Measurements from ENCODE around the gene MACF1.
A peak's percentile ranks its signal among the peaks of the same experiment; 100 is the strongest.

The MACF1 gene

DNA sequence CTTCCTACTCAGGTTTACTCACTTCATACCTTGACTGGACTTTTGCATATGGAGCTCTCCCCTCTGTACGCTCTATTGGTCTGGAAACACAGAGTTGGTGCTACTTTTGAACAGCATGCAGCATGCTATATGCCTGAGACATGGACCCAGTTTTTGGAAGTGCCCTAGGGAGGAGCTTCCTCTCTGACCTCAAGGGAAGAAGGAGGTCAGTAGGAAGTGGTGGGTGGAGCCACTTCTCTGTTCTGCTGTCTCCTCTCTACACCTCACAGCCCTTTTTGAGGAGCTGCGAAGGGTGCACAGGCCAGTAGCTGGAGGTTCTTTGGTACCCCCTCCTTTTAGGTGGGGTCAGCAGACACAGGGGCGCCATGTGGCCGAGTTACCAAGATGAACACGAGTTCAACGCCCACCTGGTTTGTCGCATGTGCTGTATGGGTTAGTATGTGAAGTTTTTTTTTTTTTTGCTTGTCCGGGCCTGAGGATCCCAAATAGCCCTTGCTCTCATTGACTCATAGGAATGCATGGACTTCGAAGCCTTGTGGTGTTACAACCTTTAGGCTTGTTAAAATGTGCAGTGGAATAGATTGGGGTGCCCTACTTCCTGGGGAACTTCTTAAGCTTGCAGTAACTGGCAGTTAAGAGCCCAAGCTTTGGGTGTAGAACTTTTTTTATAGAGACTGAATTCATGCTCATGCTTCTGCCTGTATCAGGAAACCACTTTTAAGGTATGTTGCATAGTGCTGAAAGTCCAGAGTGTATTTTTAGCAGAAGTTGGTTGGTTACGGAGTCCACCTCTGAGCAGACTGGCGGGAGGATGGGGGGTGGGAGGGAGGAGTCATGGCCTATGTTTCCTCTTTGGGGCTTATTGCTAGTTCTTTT is 10.7 kb downstream of the MACF1 start:
- DNase-seq = peak; percentile 72

DNA sequence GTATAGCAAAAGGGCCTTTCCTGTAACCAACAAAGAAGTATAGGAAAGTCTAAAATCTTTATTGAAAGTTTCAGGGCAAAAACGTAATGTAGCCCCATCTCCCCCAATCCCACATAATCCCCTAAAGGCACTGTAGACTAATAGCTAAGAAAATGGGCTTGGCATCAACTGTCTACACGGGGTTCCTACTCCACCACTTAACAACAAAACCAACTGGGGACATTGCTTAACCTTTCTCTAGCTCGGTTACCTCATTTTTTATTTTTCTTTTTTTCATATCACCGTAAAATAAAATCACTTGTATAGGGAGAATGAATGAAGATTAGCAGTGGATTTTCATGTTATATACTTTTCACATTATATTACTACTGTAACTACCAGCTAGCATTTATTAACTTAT is 12.3 kb downstream of the MACF1 start:
- DNase-seq = no peak

DNA sequence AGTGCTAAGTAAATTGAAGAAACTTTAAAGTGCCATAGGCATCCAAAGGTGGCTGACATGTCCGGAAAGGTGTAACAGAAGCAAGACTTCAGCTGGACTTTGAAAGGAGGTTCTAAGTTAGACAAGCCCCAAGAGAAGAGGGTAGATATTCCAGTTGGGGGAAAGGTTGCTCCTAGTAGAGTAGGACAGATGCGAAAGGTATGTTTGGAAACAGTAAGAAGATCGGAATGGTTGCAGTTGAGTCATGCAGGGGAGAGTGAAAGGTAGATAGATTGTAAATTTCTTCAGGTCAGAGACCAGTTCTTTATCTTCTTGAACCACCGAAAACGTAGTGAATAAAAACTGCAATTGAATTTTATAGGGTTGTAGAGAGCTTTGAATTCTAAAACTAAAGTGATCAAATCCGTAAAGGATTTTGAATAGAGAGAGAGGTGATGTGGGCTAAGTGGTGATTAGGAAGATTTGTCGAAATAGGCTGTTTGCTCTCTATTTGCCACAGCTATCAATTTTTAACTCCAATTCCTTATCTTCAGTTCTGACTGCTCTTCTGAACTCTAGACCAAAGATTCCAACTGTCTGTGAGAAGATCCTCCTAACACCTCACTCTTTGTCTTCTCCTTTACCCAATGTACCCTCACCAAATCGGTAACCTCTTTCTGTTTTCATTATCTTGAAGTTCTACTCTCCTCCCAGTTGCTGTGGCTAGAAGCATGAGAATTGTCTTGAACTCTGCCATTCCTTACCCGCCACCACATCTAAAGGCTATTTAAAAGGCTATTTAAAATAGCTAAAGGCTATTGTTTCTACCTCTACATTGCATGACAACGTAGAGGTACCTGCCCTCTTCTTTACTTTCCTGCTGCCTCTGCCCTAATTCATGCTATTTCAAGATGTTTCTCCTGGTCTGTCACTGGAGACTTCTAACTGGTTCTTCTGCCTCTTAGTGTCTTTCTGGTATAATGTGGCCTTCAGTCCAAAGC is 16.7 kb downstream of the MACF1 start:
- DNase-seq = no peak

DNA sequence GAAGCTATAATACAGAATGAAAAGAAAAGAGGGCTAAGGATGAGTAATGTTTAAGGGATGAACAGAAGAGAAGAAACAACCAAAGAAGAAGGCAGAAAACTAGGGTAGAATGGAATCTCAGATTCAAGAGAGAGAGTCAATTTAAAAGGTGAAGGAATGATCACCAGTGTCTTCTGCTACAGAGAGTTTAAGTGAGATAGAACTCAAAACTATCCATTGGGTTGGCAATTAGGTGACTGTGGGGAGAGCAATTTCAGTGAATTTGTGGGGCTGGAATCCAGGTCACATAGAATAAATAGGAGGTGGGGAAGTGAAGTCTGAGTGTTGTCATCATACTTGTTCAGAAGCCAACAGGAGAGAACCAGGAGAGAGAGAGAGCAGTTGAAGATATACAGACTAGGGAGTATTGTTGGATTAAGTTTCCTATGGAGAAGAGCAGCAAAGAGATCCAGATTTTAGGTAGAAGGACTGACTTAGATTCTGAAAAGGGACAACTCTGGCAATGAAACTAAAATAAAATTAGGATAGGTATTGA is 19.9 kb downstream of the MACF1 start:
- no peak for DNase-seq

DNA sequence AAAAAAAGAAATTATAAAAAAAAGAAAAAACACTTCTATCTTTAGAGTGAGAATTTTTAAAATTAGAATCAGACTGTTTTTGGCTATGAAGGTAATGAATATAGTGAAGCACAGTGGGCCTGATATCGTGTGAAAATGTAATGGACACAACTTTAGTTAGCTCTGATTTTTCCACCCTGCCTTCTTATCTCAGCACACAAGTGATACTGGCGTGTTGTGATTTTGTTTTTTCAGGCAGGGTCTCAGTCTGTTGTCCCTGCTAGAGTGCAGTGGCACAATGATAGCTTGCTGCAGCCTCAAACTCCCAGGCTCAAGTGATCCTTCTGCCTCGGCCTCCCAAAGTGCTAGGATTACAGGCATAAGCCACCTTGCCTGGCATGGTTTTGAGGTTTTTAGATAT is 22.3 kb downstream of the MACF1 start:
- DNase-seq = no peak

DNA sequence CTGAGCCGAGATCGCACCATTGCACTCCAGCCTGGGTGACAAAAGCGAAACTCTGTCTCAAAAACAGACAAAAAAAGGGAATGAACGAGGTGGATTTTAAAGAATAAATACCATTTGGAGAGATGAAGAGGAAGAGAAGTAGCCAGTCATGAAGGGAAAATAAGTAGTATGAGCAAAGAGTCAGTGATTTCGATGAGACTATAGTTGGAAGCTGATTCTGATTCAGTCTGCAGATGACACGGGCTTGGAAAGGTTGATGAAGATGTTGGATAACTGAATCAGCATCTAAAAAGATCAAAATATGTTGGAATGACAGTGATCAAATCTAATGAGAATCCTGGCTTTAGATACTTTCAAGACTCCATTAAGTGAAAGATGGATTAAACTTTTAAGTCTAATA is 23.8 kb downstream of the MACF1 start:
- DNase-seq = no peak

DNA sequence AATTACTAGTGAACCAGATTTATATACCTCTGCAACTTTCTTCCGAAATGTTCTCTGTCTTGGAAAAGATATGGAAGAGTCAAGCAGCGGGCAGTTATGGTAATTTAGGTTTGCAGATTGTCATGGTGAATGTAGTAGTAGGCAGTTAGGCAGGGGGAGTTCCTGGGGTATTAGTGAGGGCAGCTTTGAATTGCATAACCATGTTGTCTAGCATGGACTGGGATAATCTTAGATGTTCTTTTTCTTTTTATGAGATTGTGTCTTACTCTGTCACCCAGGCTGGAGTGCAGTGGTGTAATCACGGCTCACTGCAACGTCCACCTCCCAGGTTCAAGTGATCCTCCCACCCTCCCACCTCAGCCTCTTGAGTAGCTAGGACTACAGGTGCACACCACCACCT is 25.0 kb downstream of the MACF1 start:
- DNase-seq = no peak

DNA sequence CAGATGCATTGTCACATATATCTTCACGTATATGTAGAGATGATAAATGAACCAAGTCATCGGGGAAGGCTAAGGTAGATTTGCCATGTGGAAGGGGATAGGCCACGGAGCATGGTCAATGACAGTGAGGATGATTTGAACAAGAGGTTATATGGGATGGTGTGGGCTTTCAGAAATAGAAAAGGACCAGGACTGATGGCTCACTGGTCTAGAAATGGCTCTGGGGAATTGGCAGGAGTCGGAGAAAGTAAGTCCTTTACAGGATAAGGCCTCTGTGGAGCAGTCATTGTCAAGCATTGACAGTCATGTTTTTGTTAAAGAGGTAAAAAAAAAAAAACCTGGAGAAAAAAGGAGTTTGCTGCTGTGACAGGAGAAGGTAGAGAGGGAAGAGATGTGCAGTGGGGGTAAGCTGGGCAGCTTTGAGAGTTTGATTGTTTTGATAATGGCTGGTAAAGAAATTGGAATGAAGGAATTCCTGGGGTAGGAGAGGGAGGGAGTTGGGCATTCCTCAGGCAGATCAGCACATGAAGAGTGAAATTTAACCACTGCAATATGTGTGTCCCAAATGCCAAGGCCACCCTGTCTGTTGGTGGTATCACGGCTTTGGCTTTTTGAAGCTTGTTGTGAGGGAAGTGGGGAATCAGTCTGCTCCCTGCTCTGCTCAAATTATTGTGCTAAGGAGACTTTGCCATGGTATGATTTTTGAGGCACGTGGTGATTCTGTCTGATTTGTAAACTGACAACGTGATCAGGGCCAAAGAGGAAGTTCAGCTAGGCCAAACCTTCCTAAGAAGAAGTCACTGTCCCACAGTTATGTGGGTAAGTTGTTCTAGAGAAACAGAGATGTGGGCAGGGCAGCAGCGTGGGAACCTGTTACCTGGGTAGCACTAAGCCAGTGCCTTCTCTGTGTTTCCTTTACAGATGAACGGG is 26.0 kb downstream of the MACF1 start:
- DNase-seq = no peak

DNA sequence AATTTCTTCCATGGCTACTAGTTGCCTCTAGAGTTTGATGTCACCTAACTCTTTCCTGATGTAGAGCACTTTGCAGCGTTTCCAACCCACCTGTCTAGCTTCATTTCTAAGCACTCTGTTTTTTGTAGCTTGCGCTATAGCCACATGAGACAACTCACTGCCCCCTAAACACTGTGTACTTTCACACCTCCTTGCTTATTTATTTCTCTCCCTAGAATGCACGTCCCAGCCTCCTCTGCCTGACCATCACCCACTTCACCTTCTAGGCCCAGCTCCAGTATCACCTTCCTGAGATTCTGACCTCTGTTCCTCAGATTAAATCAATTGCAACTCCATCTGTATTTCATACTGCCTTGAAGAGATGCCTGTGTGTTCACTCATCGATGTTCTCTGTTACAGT is 32.5 kb downstream of the MACF1 start:
- no peak for DNase-seq

DNA sequence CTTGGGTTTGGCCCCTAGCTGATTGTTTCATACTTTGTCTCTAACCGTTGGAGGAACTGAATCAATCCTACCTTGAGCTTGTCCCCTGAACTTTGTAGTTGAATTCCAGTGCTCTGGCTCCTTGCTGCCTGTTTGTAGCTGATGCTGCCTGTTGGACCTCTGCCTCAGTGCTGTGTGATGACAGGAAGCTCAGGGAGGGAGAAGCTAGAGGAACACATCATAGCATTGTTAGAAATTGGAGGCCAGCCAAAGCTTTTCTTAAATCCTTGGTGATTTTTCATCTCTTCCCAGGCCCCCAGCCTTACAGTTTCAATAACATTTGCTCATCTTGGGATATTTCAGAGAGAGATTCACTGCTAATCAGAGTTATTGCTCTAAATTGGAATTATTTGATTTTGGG is 34.0 kb downstream of the MACF1 start:
- DNase-seq = no peak

DNA sequence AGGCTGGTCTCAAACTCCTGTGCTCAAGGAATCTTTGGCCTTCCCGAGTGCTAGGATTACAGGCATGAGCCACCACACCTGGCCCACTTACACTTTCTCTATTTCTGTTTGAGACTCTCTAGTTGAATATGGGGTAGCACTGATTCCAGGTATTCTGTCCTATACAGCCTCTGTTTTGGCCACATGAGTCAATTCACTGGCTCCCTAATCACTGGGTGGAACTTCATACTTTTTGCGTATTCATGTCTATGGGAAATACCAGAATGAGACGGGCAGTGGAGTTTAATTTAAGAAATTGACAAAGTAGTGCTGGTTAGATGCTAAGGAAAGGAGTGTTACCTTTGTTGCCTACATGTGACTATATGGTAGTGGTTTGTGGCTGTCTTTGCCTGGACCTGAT is 35.5 kb downstream of the MACF1 start:
- no peak for DNase-seq

DNA sequence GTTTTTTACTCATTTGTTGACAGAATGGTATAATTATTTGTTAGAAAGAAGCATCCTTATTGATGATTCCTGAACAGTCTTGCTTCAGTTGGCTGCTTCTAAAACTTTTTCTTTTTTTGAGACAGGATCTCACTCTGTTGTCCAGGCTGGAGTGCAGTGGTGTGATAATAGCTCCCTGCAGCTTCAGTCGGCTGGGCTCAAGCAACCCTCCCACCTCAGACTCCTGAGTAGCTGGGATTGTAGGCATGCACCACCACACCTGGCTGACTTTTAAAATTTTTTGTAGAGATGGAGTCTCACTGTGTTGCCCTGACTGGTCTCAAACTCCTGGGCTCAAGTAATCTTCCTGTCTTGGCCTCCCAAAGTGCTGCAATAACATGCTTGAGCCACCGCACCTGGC is 38.8 kb downstream of the MACF1 start:
- DNase-seq = no peak

DNA sequence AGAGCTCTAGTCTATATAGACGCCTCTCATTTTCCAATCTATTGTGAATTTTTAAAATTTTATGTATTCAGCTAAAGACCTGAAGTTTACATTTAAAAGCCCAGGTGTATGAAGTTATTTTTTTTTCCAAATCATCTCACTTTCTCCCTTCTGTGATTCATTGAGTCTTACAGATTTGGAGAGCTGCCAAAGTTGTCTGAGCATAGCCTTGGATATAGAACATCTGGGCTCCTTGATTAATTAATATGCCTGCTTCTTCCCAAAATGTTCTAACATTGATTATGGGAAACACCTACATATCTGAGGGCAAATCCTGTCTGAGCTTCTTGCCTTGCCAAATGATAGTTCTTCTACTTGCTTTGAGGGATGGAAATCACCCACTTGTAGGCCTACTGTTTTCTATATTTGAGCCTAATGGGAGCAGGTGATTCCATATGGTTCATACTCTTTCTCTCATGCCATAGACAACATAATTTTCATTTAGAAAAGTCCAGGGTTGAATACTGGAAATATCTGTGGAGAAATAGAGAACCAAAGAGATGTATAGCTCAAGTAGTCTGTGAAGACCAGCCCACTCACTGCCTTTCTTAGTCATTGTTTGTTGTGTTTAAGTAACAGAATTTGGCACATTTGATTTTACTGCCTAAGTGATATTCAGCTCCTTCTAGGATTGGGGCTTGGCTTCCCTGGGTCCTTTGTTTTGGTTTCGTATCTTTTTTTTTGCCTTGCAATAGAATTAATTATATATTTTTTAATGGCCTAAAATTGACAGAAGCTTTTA is 46.2 kb downstream of the MACF1 start:
- DNase-seq = no peak

DNA sequence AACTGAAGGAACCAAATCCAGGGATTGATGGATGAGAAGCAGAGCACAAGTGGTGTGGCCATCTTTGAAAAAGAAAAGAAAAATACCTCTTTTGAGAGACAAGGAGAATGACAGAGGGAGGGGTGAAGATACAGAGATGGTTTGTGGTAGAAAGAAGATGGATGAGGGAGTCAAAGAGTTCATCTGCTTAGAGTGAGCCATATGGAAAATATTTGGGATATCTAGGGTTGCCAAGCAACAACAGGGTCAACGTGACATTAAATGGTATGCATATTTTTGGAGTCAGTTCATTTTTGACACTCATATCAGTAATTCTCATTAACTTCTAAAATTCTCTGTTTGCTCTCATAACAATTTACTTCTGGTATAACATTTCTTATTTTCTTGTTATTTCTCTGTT is 50.7 kb downstream of the MACF1 start:
- no peak for DNase-seq

DNA sequence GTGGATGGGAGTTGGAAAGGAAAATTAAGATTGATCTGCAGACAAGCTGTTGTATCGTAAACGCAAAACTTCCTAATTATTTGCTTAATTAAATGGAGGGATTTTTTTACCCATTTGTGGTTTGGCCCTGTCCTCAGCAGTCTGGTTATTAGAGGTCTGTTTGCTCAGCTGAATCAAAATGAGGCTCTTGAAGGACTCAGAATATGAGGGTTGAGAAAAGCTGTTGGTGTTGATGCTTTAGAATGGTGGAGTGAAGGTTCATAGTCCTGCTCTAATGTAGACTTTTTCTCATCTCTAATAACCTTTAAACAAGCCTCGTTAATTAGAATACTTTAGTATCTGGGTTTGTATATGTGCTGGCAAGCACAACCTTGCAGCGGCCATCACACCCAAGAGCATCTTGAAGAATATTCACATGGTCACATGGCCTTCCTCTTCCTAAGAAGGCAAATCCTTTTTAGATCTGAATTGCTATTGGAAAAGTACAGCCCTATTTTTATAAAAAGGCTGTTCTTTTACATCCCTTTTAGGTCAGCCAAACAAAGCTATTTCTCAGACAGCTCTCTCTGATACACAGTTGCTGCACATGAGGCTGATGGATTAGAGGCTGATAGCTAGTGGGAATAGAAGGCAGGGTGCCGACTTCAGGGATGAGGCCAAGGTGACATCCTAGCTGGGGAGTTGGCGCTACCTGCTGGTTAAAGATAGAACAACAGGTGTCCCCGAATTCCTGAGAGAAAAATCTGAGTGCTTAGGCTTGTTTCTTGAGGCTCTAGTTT is 53.8 kb downstream of the MACF1 start:
- DNase-seq = peak; percentile 82

DNA sequence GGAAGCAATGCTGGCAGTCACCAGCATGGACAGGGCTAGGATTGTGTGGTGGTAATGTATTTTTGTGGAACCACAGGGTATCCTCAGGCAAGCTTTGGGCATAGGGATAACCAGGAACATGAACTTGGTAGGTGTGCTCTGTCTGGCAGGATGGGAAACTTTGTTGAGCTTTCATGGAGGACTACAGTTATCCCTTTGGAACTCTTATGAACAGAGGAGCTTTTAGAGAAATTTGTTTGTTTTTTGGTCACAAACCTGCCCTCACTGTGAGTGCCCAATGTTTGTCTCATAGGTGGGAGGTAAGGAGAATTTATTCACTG is 54.4 kb downstream of the MACF1 start:
- DNase-seq = no peak

DNA sequence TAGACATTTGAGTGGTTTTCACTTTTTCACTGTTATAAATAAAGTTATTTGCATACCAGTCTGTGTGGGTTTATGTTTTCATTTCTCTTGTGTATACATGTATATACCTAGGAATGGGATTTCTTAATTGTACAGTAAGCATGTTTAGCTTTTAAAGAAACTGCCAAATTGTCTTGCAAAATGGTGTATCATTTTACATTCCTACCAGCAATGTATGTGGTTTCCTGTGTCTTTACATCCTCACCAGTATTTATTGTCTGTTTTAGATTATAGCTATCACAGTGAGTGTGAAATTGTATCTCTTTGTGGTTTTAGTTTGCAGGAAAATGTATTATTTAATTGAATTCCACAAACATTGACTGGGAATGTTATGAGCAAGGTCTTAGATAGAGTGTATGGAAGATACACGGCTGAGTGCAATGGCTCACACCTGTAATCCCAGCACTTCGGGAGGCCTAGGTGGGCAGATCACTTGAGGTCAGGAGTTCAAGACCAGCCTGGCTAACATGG is 57.3 kb downstream of the MACF1 start:
- no peak for DNase-seq

DNA sequence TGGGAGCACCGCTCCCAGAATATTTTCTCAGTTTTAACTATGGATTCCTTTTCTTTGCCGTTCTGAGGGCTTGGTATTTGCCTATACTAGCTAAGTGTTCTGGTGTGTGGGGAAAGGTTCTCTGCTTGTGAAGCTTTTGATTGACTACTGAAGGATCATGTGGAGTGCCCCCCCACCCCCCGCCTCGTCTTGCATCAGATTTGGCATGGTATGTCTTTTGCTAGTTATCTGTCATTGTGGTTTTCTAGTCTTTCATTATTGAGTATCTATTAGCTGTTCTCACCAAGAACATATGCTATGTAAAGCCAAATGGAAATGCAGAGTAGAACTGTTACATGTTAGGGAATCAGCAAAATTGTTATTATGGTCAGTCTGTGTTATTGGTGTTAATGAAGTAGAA is 58.3 kb downstream of the MACF1 start:
- no peak for DNase-seq

DNA sequence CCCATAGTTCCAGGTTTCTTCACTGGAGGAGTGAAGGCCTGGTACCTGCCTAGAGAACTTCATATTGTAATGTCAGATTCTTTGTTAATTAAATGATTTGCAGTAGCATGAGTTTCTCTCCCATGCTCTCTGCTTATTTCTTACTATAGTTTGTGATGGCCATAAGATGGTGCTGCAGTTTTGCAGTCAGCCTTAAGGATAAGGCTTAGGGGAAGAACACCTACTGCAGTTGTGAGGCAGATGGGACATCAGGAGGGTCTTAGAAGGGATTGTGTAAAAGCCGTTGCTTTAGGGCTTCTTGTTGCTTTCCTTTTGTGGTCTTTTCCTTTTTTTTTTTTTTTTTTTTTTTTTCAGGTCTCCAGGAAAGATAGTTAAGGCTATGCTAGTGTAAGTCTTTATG is 61.8 kb downstream of the MACF1 start:
- DNase-seq = no peak

DNA sequence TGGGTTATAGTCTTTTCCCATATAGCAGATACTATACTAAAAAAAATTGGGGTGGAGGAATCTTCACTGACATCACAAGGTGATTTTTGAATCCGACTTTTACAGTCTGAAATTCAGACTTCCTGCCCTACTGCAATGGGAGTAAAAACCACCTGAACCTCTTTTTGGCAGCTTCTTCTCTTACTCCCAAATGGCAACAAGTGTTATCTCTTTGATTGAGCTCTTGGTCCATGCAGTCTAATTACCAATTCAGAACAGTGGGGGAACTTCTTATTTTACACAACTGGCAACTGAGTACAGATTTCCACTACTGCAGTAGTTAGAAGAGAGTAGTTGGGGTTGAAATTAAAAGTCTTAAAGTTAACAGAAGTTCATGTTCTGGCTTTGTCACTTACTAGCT is 62.3 kb downstream of the MACF1 start:
- DNase-seq = no peak

DNA sequence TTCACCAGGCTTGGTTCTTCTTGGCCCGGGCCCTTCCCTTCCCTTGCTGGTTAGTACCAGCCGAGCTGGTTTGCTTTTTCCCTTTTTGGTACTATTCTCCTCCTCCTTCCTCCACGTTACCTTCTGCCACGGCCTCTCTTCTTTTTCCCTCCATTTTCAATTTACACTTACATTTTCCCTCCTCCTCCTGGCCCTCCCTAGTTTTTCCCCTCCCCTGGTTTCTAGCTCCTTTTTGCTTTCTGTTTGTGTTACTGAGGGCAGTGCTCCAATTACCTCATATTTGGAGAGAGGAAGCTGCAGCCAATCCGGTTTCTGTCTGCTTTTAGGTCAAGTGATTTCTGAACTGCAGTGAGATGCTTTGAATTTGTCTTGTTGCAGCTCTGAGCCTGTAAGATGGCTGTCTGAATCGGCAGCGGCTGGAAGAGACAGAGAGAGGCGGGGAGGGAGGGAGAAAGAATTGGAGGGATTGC is 63.7 kb downstream of the MACF1 start:
- peak; percentile 75 for DNase-seq

Data from islet precursor cell (in vitro differentiated cells).